A549 (cell line): ENCODE results near the gene TDRD1. TPM values are rescaled to one million over a fixed set of nuclear protein-coding genes. Genes with fewer than 3 reads are reported as not detected.

Experiments used
- ATAC-seq, 2 experiments: fragments of 200-7000 bp in 1 of 2; fragments of >200 bp in 1 of 2; cut with Nextera tagmentation in 1 of 2; cut with Tn5 transposase in 1 of 2; 3 replicates each; pipeline versions ENCODE4 v1.8.0 to v1.9.1; 2018 to 2020; ENCODE audit warnings: mild to moderate bottlenecking in 1 of 2, moderate library complexity in 1 of 2
- CTCF ChIA-PET: fragments of 300-600 bp; sonication (Branson Sonifier 250); formaldehyde crosslinking; extraction: SDS; loops from one replicate; lab custom pipeline; 2021; ENCODE audit warnings: antibody characterized with exemption, inconsistent platforms; lab: Yijun Ruan, JAX
- POLR2A ChIA-PET: fragments of 350-600 bp; formaldehyde crosslinking; extraction: SDS; loops from one replicate; lab custom pipeline; 2021; ENCODE audit warnings: antibody characterized with exemption, inconsistent platforms; lab: Yijun Ruan, JAX
- DNase-seq, 2 experiments: peaks; one replicate each; pipeline versions ENCODE4 v3.0.0 to v3.0.0-alpha.2; 2011 to 2016; ENCODE audit warnings: low read depth in 1 of 2, low spot score in 1 of 2
- FAIRE-seq: peaks from 2 replicates; lab custom pipeline; 2011; peaks lifted over from hg19 to GRCh38; lab: Jason Lieb, UNC
- H3K27ac ChIP-seq, 2 experiments: fragments of >200 bp; sonication (Bioruptor Twin); formaldehyde crosslinking; 3 replicates each; pipeline ENCODE4 v1.5.1; 2016 to 2017
- H3K4me1 ChIP-seq: fragments of >200 bp; sonication (Bioruptor Twin); formaldehyde crosslinking; 3 replicates; pipeline ENCODE4 v1.6.1; 2016
- H3K4me2 ChIP-seq: fragments of >200 bp; sonication (Bioruptor Twin); formaldehyde crosslinking; 3 replicates; pipeline ENCODE4 v1.6.1; 2016
- H3K4me3 ChIP-seq: fragments of >200 bp; sonication (Bioruptor Twin); formaldehyde crosslinking; 3 replicates; pipeline ENCODE4 v1.5.1; 2016
- H3K9me3 ChIP-seq: fragments of >200 bp; sonication (Bioruptor Twin); formaldehyde crosslinking; 3 replicates; pipeline ENCODE4 v1.6.1; 2016
- CBX2 ChIP-seq: fragments of 200-600 bp; sonication (generic); IDR thresholded peaks from 2 replicates; pipeline ENCODE4 v1.6.1; 2016; ENCODE audit warnings: low read depth, mild to moderate bottlenecking, borderline replicate concordance
- CHD2 ChIP-seq: fragments of 150-350 bp; IDR thresholded peaks from 2 replicates; pipeline ENCODE4 v1.6.1; 2014; ENCODE audit warnings: low read length; ENCODE audit not compliant: partially characterized antibody
- CHD4 ChIP-seq: fragments of 200-600 bp; sonication (generic); IDR thresholded peaks from 2 replicates; pipeline ENCODE4 v1.6.1; 2016; ENCODE audit warnings: antibody characterized with exemption, mild to moderate bottlenecking, borderline replicate concordance
- EHF ChIP-seq: fragments of 250-450 bp; sonication (Bioruptor Pico); IDR thresholded peaks from 2 replicates; pipeline ENCODE4 v1.5.0; 2020; ENCODE audit warnings: mild to moderate bottlenecking
- EP300 ChIP-seq, 2 experiments: fragments of >200 bp; sonication (Bioruptor Twin); formaldehyde crosslinking; IDR thresholded peaks; 2 replicates in 1 of 2; 3 replicates in 1 of 2; pipeline ENCODE4 v1.6.1; 2016 to 2017
- FOXS1 ChIP-seq: fragments of 250-450 bp; sonication (Bioruptor Pico); IDR thresholded peaks from 2 replicates; pipeline ENCODE4 v1.5.0; 2020; ENCODE audit warnings: mild to moderate bottlenecking, moderate library complexity
- GATA3 ChIP-seq: IDR thresholded peaks from 2 replicates; pipeline ENCODE4 v1.6.1; 2012; ENCODE audit warnings: borderline replicate concordance
- HDAC2 ChIP-seq: fragments of 200-600 bp; sonication (generic); IDR thresholded peaks from 2 replicates; pipeline ENCODE4 v1.6.1; 2016
- HOXA7 ChIP-seq: fragments of 250-450 bp; sonication (Bioruptor Pico); IDR thresholded peaks from 2 replicates; pipeline ENCODE4 v1.5.0; 2020; ENCODE audit warnings: mild to moderate bottlenecking, moderate library complexity
- HOXB5 ChIP-seq: fragments of 250-450 bp; sonication (Bioruptor Pico); IDR thresholded peaks from 2 replicates; pipeline ENCODE4 v1.5.0; 2020; ENCODE audit warnings: mild to moderate bottlenecking, moderate library complexity
- KDM1A ChIP-seq: fragments of 200-600 bp; sonication (generic); IDR thresholded peaks from 2 replicates; pipeline ENCODE4 v1.6.1; 2016; ENCODE audit warnings: low read depth, mild to moderate bottlenecking
- KDM5A ChIP-seq: fragments of 200-600 bp; sonication (generic); IDR thresholded peaks from 2 replicates; pipeline ENCODE4 v1.6.1; 2016; ENCODE audit warnings: antibody characterized with exemption, mild to moderate bottlenecking
- MAFK ChIP-seq: fragments of 450-650 bp; IDR thresholded peaks from 2 replicates; pipeline ENCODE4 v1.6.1; 2014; ENCODE audit not compliant: partially characterized antibody
- MYC ChIP-seq: IDR thresholded peaks from 2 replicates; pipeline ENCODE4 v1.6.1; 2012; ENCODE audit warnings: mild to moderate bottlenecking, inconsistent platforms, low read length, improper control_type of control experiment, borderline replicate concordance
- NFE2L2 ChIP-seq: fragments of 150-350 bp; conservative IDR thresholded peaks from 2 replicates; pipeline ENCODE4 v1.6.1; 2014; ENCODE audit warnings: low read length
- PHF8 ChIP-seq: fragments of 200-600 bp; sonication (generic); IDR thresholded peaks from 2 replicates; pipeline ENCODE4 v1.6.1; 2016; ENCODE audit warnings: low read depth, mild to moderate bottlenecking, antibody characterized with exemption, moderate library complexity, borderline replicate concordance
- POLR2AphosphoS2 ChIP-seq: conservative IDR thresholded peaks from 2 replicates; pipeline ENCODE4 v1.6.1; 2012; ENCODE audit warnings: low read length, improper control_type of control experiment, inconsistent platforms
- RAD21 ChIP-seq, 2 experiments: fragments of >200 bp in 1 of 2; sonication (Bioruptor Twin) in 1 of 2; formaldehyde crosslinking in 1 of 2; IDR thresholded peaks in 1 of 2; conservative IDR thresholded peaks in 1 of 2; 2 replicates in 1 of 2; 3 replicates in 1 of 2; pipeline ENCODE4 v1.6.1; 2012 to 2018; ENCODE audit warnings: inconsistent platforms in 1 of 2
- RARB ChIP-seq: fragments of 250-450 bp; sonication (Bioruptor Pico); IDR thresholded peaks from 2 replicates; pipeline ENCODE4 v1.8.0; 2021; ENCODE audit warnings: mild to moderate bottlenecking, moderate library complexity
- RCOR1 ChIP-seq: fragments of 150-350 bp; IDR thresholded peaks from 2 replicates; pipeline ENCODE4 v1.6.1; 2014; ENCODE audit warnings: antibody characterized with exemption, low read length, low read depth
- SMC3 ChIP-seq: fragments of >200 bp; sonication (Bioruptor Twin); formaldehyde crosslinking; IDR thresholded peaks from 3 replicates; pipeline ENCODE4 v1.6.1; 2018; ENCODE audit warnings: inconsistent platforms
- SREBF2 ChIP-seq: fragments of 450-650 bp; IDR thresholded peaks from 2 replicates; pipeline ENCODE4 v1.6.1; 2014; ENCODE audit warnings: mild to moderate bottlenecking, moderate library complexity
- ZC3H11A ChIP-seq: fragments of 450-650 bp; IDR thresholded peaks from 2 replicates; pipeline ENCODE4 v1.6.1; 2014; ENCODE audit warnings: antibody characterized with exemption, mild to moderate bottlenecking
- ZNF302 ChIP-seq: fragments of 250-450 bp; sonication (Bioruptor Pico); IDR thresholded peaks from 2 replicates; pipeline ENCODE4 v1.9.0; 2021; ENCODE audit warnings: inconsistent platforms, mild to moderate bottlenecking, moderate library complexity
- ZSCAN20 ChIP-seq: fragments of 250-450 bp; sonication (Bioruptor Pico); IDR thresholded peaks from 2 replicates; pipeline ENCODE4 v1.8.0; 2022; ENCODE audit warnings: mild to moderate bottlenecking, moderate library complexity
- WGBS: methylation state at CpG from one replicate; pipeline ENCODE4 v1.1.6; 2017; ENCODE audit errors: missing lambda C conversion rate; 5-methylcytosine and 5-hydroxymethylcytosine counted together
- polyA plus RNA-seq, 4 experiments: library from polyadenylated mRNA; depleted of rRNA in 3 of 4; stranded (reverse); fragments of >200 nt; fragmentation: RNase III in 1 of 4; extraction: RNeasy Plus Mini Kit Qiagen cat#74134 plus additional on column Dnase treatment in 1 of 4; gene quantifications; 2 replicates in 3 of 4; 3 replicates in 1 of 4; pipeline ENCODE4 v1.2.3, GENCODE V29; 2011 to 2017
- TF ChIP-seq, protein P1 (sequence below): fragments of 250-450 bp; sonication (Bioruptor Pico); IDR thresholded peaks from 2 replicates; pipeline ENCODE4 v1.5.0; 2020; ENCODE audit warnings: low read depth, mild to moderate bottlenecking, moderate library complexity
- TF ChIP-seq, protein P2 (sequence below): IDR thresholded peaks from 2 replicates; pipeline ENCODE4 v1.6.1; 2012
- TF ChIP-seq, protein P3 (sequence below): fragments of >200 bp; sonication (Bioruptor Twin); formaldehyde crosslinking; IDR thresholded peaks from 3 replicates; pipeline ENCODE4 v1.5.1; 2016
- TF ChIP-seq, protein P4 (sequence below): fragments of >200 bp; sonication (Bioruptor Twin); formaldehyde crosslinking; IDR thresholded peaks from 2 replicates; pipeline ENCODE4 v1.6.1; 2016
- TF ChIP-seq, protein P5 (sequence below): IDR thresholded peaks from 2 replicates; pipeline ENCODE4 v1.6.1; 2012
- TF ChIP-seq, protein P6 (sequence below): IDR thresholded peaks from 2 replicates; pipeline ENCODE4 v1.6.1; 2012; ENCODE audit warnings: low read depth, borderline replicate concordance

Gene TDRD1
- polyA plus RNA-seq, 2 of the 4 experiments (the other 2 are of a cell fraction), result not detected

DNA sequence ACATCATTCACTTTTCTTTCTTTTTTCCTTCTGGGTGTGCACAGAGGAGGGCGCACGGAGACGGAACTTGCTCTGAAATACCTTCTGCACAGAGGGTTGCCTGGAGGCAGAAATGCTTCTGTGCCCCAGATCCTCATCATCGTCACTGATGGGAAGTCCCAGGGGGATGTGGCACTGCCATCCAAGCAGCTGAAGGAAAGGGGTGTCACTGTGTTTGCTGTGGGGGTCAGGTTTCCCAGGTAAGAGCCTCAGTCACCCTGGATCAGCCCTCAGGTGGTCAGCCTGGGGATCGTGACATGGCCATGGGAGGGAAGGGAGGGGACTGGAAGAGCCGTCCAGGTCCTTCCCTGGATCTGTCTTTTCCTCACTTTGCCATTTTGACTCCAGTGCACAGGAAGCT, 93.5 kb downstream of the TDRD1 start:
- no peak overlapping the region for H3K27ac ChIP-seq
- no peak overlapping the region for H3K4me3 ChIP-seq
- POLR2A ChIA-PET, result interaction anchor here (1.2 kb wide), 1 partner anchor 98 kb away, joined by 3 read pairs; the partner anchor contains the start of gene CCDC186
- H3K4me2 ChIP-seq, result no peak overlapping the region
- FAIRE-seq (no peak), ATAC-seq (no peak), DNase-seq (no peak)
- CTCF ChIA-PET, result interaction anchor here (0.6 to 1.9 kb wide), 7 partner anchors 10 to 131 kb away, joined by 3 to 5 read pairs (median 4); no protein-coding TSS in a partner anchor
- H3K4me1 ChIP-seq, result peaks cover 16% of the 10 kb centered on the region
- no peaks in the 10 kb centered on the region for H3K9me3 ChIP-seq
- TF ChIP-seq, protein P1, sequence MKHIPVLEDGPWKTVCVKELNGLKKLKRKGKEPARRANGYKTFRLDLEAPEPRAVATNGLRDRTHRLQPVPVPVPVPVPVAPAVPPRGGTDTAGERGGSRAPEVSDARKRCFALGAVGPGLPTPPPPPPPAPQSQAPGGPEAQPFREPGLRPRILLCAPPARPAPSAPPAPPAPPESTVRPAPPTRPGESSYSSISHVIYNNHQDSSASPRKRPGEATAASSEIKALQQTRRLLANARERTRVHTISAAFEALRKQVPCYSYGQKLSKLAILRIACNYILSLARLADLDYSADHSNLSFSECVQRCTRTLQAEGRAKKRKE, result no peak
- TF ChIP-seq SREBF2, result no peak
- TF ChIP-seq, protein P2, sequence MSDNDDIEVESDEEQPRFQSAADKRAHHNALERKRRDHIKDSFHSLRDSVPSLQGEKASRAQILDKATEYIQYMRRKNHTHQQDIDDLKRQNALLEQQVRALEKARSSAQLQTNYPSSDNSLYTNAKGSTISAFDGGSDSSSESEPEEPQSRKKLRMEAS, result no peak
- TF ChIP-seq, protein P3, sequence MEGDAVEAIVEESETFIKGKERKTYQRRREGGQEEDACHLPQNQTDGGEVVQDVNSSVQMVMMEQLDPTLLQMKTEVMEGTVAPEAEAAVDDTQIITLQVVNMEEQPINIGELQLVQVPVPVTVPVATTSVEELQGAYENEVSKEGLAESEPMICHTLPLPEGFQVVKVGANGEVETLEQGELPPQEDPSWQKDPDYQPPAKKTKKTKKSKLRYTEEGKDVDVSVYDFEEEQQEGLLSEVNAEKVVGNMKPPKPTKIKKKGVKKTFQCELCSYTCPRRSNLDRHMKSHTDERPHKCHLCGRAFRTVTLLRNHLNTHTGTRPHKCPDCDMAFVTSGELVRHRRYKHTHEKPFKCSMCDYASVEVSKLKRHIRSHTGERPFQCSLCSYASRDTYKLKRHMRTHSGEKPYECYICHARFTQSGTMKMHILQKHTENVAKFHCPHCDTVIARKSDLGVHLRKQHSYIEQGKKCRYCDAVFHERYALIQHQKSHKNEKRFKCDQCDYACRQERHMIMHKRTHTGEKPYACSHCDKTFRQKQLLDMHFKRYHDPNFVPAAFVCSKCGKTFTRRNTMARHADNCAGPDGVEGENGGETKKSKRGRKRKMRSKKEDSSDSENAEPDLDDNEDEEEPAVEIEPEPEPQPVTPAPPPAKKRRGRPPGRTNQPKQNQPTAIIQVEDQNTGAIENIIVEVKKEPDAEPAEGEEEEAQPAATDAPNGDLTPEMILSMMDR, result no peak
- TF ChIP-seq, all 56 proteins: peak for 0
- 80% methylated on average over 6 of the region's 6 CpGs for WGBS

DNA sequence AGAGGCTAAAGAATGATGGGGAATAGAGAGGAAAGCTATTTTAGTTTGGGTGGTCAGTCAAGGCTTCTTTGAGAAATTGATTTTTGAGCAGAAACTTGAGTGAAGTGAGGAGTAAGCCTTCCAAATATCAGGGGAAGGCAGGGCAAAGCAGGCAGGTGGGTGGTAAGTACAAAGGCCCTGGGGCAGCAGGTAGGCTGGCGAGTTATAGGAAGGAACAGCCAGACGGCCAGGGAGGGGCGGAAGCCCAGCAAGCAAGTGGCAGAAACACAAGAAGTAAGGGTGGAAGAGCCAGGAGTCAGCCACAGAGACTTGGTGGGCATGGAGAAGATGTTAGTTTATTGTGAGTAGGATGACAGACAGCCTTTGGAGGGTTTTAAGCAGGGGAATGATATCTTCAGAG, 94.8 kb downstream of the TDRD1 start:
- no peak for FAIRE-seq
- H3K4me1 ChIP-seq, result peaks cover 16% of the 10 kb centered on the region
- WGBS, result 69% methylated on average over 3 of the region's 3 CpGs
- DNase-seq, result no peak
- no peak overlapping the region for H3K4me2 ChIP-seq
- CTCF ChIA-PET, result interaction anchor here (1.9 kb wide), 1 partner anchor 13 kb away, joined by 4 read pairs; no protein-coding TSS in a partner anchor
- no peak overlapping the region for H3K27ac ChIP-seq
- POLR2A ChIA-PET, result no interaction called here
- ATAC-seq, result no peak
- no peak overlapping the region for H3K4me3 ChIP-seq
- no peak for TF ChIP-seq ZNF302 (CRISPR knock-in tag)
- TF ChIP-seq KDM1A, result no peak
- TF ChIP-seq RARB (CRISPR knock-in tag), result no peak
- no peak for TF ChIP-seq EHF (CRISPR knock-in tag)
- TF ChIP-seq HDAC2, result no peak
- TF ChIP-seq CHD2, result no peak
- TF ChIP-seq EP300 (IDR thresholded peaks at IDR 0.05), result no peak
- TF ChIP-seq MAFK, result no peak
- TF ChIP-seq, protein P4, sequence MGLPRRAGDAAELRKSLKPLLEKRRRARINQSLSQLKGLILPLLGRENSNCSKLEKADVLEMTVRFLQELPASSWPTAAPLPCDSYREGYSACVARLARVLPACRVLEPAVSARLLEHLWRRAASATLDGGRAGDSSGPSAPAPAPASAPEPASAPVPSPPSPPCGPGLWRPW, result no peak
- no peak for TF ChIP-seq FOXS1 (CRISPR knock-in tag)
- TF ChIP-seq KDM5A, result no peak
- no peak for TF ChIP-seq HOXA7
- TF ChIP-seq, all 56 proteins: peak for 0
- no peaks in the 10 kb centered on the region for H3K9me3 ChIP-seq

DNA sequence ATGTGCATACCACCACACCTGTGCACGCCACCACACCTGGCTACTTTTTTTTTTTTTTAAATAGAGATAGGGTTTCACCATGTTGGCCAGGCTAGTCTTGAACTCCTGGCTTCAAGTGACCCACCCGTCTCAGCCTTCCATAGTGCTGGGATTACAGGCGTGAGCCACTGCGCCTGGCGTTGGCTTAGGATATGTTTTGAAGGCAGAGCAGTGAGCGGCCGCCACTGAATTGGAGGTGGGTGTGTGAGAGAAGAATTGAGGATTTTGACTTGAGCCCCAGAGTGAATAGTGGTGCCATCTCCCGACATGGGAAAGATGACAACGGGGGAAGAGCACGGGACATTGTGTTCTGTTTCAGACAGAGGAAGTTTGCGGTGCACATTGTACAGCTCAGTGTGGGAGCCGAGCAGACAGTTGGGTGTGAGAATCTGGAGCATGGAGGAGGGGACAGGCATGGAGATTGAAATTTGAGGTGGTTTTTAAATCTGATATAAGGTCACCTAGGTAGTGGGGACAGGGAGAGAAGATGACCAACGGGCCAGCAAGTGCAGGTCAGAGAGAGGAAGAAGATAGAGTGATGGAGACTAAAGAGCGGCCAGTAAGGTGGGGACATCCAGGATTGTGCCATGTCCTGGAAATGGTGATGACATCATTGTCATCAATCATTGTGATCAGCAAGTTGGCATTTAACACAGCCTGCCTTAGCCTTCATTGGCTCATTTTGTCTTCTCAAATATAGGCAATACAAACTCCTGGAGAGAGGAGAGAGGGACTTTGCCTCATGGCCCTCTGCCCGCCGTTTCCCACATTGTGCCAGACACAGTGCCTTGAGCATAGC, 95.7 kb downstream of the TDRD1 start:
- H3K9me3 ChIP-seq, result no peaks in the 10 kb centered on the region
- POLR2A ChIA-PET, result no interaction called here
- DNase-seq (no peak), ATAC-seq (no peak), FAIRE-seq (no peak)
- CTCF ChIA-PET, result no interaction called here
- H3K4me2 ChIP-seq, result no peak overlapping the region
- H3K4me1 ChIP-seq, result peaks cover 16% of the 10 kb centered on the region
- 75% methylated on average over 16 of the region's 16 CpGs for WGBS
- H3K4me3 ChIP-seq, result no peak overlapping the region
- no peak overlapping the region for H3K27ac ChIP-seq
- no peak for TF ChIP-seq CBX2
- TF ChIP-seq HOXB5 (CRISPR knock-in tag), result no peak
- TF ChIP-seq RAD21 (conservative IDR thresholded peaks at IDR 0.05 in 1 of 2, IDR thresholded peaks at IDR 0.05 in 1 of 2), result no peak
- no peak for TF ChIP-seq MYC
- no peak for TF ChIP-seq ZSCAN20
- TF ChIP-seq PHF8, result no peak
- no peak for TF ChIP-seq GATA3
- TF ChIP-seq HDAC2, result no peak
- TF ChIP-seq RARB (CRISPR knock-in tag), result no peak
- TF ChIP-seq, protein P5, sequence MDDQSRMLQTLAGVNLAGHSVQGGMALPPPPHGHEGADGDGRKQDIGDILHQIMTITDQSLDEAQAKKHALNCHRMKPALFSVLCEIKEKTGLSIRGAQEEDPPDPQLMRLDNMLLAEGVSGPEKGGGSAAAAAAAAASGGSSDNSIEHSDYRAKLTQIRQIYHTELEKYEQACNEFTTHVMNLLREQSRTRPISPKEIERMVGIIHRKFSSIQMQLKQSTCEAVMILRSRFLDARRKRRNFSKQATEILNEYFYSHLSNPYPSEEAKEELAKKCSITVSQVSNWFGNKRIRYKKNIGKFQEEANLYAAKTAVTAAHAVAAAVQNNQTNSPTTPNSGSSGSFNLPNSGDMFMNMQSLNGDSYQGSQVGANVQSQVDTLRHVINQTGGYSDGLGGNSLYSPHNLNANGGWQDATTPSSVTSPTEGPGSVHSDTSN, result no peak
- no peak for TF ChIP-seq EHF (CRISPR knock-in tag)
- TF ChIP-seq EP300 (IDR thresholded peaks at IDR 0.05), result no peak
- TF ChIP-seq, protein P6, sequence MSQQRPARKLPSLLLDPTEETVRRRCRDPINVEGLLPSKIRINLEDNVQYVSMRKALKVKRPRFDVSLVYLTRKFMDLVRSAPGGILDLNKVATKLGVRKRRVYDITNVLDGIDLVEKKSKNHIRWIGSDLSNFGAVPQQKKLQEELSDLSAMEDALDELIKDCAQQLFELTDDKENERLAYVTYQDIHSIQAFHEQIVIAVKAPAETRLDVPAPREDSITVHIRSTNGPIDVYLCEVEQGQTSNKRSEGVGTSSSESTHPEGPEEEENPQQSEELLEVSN, result no peak
- no peak for TF ChIP-seq ZC3H11A
- TF ChIP-seq CHD4, result no peak
- no peak for TF ChIP-seq SMC3
- TF ChIP-seq POLR2AphosphoS2, result no peak
- TF ChIP-seq NFE2L2, result no peak
- no peak for TF ChIP-seq RCOR1
